Stimulated activated CD4-positive, alpha-beta T cell treated with anti-CD3 and anti-CD28 coated beads, Interleukin-2, amount 100 ng/mL, for 24 hours (primary cell): ENCODE measurements around the gene HSP90AA1.

Source experiments
- DNase-seq, 2 donors: peaks; one replicate each; pipeline ENCODE4 v3.0.0-alpha.2; 2020

HSP90AA1 gene

DNA sequence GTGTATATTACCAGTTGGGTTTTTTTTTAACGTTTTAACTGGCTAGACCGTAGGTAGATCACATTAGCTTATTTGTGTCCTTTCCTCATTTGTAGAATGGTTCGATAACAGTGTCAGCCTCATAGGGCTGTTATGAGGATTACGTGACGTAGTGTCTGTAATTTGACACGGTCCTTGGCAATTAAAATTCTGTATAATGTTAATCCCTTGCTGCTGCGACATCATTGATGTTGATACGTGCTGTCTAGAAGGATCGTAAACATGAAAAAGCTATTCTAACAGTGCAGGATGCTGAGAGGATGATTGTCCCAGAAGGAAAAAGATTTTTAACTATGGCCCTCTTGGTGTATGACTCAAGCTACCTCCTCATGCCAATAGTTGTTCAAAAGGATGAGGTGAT, 50.9 kb downstream of the HSP90AA1 start:
- no peak for DNase-seq

DNA sequence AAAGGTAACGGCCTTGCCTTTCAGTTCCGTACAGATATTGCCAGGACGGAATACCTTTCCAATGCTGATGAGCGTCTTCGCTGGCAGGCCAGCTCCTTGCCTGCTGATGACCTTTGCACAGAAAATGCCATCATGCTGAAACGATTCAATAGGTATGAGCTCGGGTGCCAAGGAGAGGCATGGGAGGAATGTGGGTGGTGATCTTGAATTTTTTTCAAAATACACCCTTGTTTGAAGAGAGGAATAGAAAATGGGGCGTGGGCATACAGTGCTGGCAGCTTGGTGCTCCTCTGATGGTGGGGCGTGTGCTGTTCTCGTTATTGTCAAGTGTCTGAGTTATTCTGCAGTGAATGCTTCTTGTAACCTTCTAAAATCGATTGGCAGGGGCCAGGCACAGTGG, 52.5 kb downstream of the HSP90AA1 start:
- no peak for DNase-seq

DNA sequence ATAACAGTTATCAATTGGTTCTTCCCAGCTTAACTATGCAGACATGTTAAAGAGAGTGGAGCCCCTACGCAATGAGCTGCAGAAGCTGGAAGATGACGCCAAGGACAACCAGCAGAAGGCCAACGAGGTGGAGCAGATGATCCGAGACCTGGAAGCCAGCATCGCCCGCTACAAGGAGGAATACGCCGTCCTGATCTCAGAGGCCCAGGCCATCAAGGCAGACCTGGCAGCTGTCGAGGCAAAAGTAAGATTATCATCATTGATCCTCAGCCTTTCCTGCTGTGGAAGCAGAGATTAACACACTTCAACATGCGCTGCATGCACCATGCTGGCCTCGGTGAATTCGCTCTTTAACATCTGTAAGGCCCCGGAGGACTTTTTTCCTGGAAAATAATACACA, 53.6 kb downstream of the HSP90AA1 start:
- DNase-seq = no peak
